Measurements from ENCODE around the gene SAFB.
A peak's percentile ranks its signal among the peaks of the same experiment; 100 is the strongest.

- TF ChIP-seq POLR2A (IDR thresholded peaks at IDR 0.05; ENCODE audit: low read depth, low read length) (no peak), POLR2AphosphoS5 (IDR thresholded peaks at IDR 0.05; ENCODE audit: low read depth, low read length) (0 out of 2 replicates have a peak, but pooled peaks have one; percentile 15)
Measured at GRCh38 chr19:5661483-5661882, 38.6 kb downstream of the SAFB start.
